NCI-H748 (cell line): Measurements from ENCODE around the gene MS4A4E.
A peak's percentile ranks its signal among the peaks of the same experiment; 100 is the strongest.
"Not testable (repeated sequence)": the region's sequence is repeated elsewhere in the genome, so short reads cannot be mapped to it uniquely, and the experiment has no call there.

ENCODE experiments used
- DNase-seq: peaks from one replicate; lab custom pipeline; 2025; ENCODE audit not compliant: unreplicated experiment; lab: John Stamatoyannopoulos, UW

The MS4A4E gene

GRCh38 chr11:60242740-60243239 is at the start of gene MS4A4E:
Gene MS4A4E (minus strand): TSS chr11:60243137. CDS start chr11:60230055, 13,082 bp downstream.
- DNase-seq = no peak

GRCh38 chr11:60292145-60292544 is 49.2 kb upstream of the MS4A4E start:
- DNase-seq = no peak

GRCh38 chr11:60288531-60288930 is 45.6 kb upstream of the MS4A4E start:
- DNase-seq = no peak

GRCh38 chr11:60285411-60286126 is 42.6 kb upstream of the MS4A4E start:
- not testable (repeated sequence) for DNase-seq

- DNase-seq = no peak
Measured at GRCh38 chr11:60282286-60282685, 39.3 kb upstream of the MS4A4E start.

GRCh38 chr11:60281485-60281884 is 38.5 kb upstream of the MS4A4E start:
- DNase-seq = no peak

GRCh38 chr11:60280412-60280811 is 37.5 kb upstream of the MS4A4E start, which contains the start of gene MS4A4A:
Gene MS4A4A (plus strand): TSS chr11:60280666. CDS start chr11:60280676, 10 bp downstream.
- no peak for DNase-seq

- DNase-seq = no peak
Measured at GRCh38 chr11:60274416-60274815, 31.5 kb upstream of the MS4A4E start.

GRCh38 chr11:60265373-60266214 is 22.7 kb upstream of the MS4A4E start:
- DNase-seq = peak; percentile 56

GRCh38 chr11:60264644-60265043 is 21.7 kb upstream of the MS4A4E start:
- no peak for DNase-seq

- no peak for DNase-seq
Measured at GRCh38 chr11:60263402-60263801, 20.5 kb upstream of the MS4A4E start.

- no peak for DNase-seq
Measured at GRCh38 chr11:60261014-60261413, 18.1 kb upstream of the MS4A4E start.

- DNase-seq = no peak
Measured at GRCh38 chr11:60257956-60258722, 15.2 kb upstream of the MS4A4E start.

GRCh38 chr11:60252213-60253108 is 9.5 kb upstream of the MS4A4E start:
- no peak for DNase-seq

GRCh38 chr11:60251485-60252212 is 8.7 kb upstream of the MS4A4E start:
- peak; percentile 53 for DNase-seq

- no peak for DNase-seq
Measured at GRCh38 chr11:60241786-60242185, 1.2 kb downstream of the MS4A4E start.

GRCh38 chr11:60240662-60241061 is 2.3 kb downstream of the MS4A4E start:
- DNase-seq = no peak

GRCh38 chr11:60235321-60235720 is 7.6 kb downstream of the MS4A4E start:
- DNase-seq = no peak

- no peak for DNase-seq
Measured at GRCh38 chr11:60230681-60231080, 12.3 kb downstream of the MS4A4E start.
